SJSA1 (cell line): ENCODE results near the gene CTNNA3. TPM values are rescaled to one million over a fixed set of nuclear protein-coding genes. Genes with fewer than 3 reads are reported as not detected.

Source experiments
- DNase-seq, 2 experiments: peaks; one replicate each; pipeline ENCODE4 v3.0.0-alpha.2; 2015 to 2020; ENCODE audit warnings: low spot score in 2 of 2, low read depth in 1 of 2
- H3K27ac ChIP-seq: fragments of 250-450 bp; sonication (Bioruptor Pico); 2 replicates; pipeline ENCODE4 v1.5.1; 2020; ENCODE audit warnings: mild to moderate bottlenecking, moderate library complexity
- H3K27me3 ChIP-seq: fragments of 250-450 bp; sonication (Bioruptor Pico); replicated peaks from 2 replicates; pipeline ENCODE4 v1.5.1; 2020; ENCODE audit warnings: mild to moderate bottlenecking, moderate library complexity
- H3K36me3 ChIP-seq: fragments of 250-450 bp; sonication (Bioruptor Pico); 2 replicates; pipeline ENCODE4 v1.5.1; 2020; ENCODE audit warnings: mild to moderate bottlenecking
- H3K4me1 ChIP-seq: fragments of 250-450 bp; sonication (Bioruptor Pico); replicated peaks from 2 replicates; pipeline ENCODE4 v1.6.1; 2021; ENCODE audit warnings: mild to moderate bottlenecking
- H3K4me3 ChIP-seq: fragments of 250-450 bp; sonication (Bioruptor Pico); 2 replicates; pipeline ENCODE4 v1.5.1; 2020; ENCODE audit warnings: mild to moderate bottlenecking
- H3K9me3 ChIP-seq: fragments of 250-450 bp; sonication (Bioruptor Pico); replicated peaks from 2 replicates; pipeline ENCODE4 v1.5.1; 2020; ENCODE audit warnings: mild to moderate bottlenecking
- total RNA-seq: library from RNA; depleted of rRNA; stranded (reverse); fragments of >200 nt; shearing (Covaris generic); gene quantifications from 2 replicates; pipeline ENCODE4 v1.2.3, GENCODE V29; 2014; rRNA removed

Gene CTNNA3
- total RNA-seq, 1 experiment from 2014 or later = 0.18 TPM

GRCh38 chr10:65903620-65904019 lies 1792.4 kb downstream of the CTNNA3 start:
- H3K9me3 ChIP-seq = no peaks in the 10 kb centered on the region
- H3K36me3 ChIP-seq = no peaks in the 10 kb centered on the region
- no peak overlapping the region for H3K27ac ChIP-seq
- H3K27me3 ChIP-seq = no peaks in the 10 kb centered on the region
- no peaks in the 10 kb centered on the region for H3K4me1 ChIP-seq
- no peak overlapping the region for H3K4me3 ChIP-seq
- no peak for DNase-seq

DNA sequence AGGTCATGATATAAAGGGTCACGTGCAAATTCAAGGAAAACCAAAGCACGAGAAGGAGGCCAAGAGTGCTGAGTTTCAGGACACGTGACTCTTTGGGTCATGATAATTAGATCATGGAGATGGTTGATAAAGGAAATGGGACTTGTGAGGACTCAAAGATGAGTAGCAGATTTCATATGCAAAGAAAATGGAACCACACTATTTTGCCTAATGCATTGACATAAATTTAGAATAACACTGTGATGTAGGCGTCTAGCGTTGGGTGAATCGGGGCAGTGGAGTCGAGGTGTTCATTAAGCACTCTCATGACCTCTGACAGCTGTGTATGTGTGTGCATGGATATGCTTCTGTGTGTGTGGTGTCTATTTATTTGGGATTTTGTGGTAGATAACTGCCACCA lies 1795.7 kb downstream of the CTNNA3 start:
- Histone ChIP-seq H3K27me3 (no peaks in the 10 kb centered on the region), H3K4me3 (no peak overlapping the region), H3K9me3 (no peaks in the 10 kb centered on the region), H3K4me1 (no peaks in the 10 kb centered on the region), H3K36me3 (no peaks in the 10 kb centered on the region), H3K27ac (no peak overlapping the region)
- no peak for DNase-seq

DNA sequence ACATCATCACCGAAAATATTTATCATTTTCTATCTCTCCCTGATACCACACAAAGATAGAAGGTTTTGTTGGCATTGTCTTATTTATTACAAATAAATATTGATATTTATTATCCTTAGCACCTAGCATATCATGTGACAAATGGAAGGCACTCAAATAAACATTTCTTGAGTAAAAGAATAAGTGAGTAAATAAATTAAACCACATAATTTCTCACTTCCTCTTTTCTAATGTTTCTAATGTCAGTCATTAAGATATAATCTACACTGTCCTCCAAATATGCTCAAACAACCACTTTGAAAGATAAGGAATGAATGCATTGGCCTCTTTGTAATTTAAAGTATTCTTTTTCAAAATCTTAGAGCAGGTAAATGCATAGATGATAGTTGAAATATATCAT lies 1797.9 kb downstream of the CTNNA3 start:
- Histone ChIP-seq H3K27me3 (no peaks in the 10 kb centered on the region), H3K9me3 (no peaks in the 10 kb centered on the region), H3K27ac (no peak overlapping the region), H3K4me1 (no peaks in the 10 kb centered on the region), H3K36me3 (no peaks in the 10 kb centered on the region), H3K4me3 (no peak overlapping the region)
- no peak for DNase-seq

DNA sequence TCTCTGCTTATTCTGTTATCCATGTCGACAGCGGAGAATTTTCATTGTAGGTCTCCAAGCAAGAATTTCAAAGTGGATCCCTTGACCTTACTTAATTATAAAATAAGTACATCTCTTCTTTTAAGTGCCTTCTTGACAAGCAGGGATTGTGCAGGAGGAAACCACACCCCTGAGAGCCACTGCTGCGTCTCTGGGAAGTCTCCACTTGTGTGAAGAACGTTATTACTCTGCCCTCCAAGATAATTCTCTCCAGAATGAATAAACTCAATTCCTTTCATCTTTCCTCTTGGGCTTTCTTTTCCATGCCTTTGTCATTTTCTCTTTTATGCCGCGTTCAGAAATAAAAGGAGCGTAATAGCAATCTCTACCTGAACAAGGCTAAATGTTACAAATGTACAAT lies 1801.0 kb downstream of the CTNNA3 start:
- H3K27ac ChIP-seq = no peak overlapping the region
- H3K9me3 ChIP-seq = no peaks in the 10 kb centered on the region
- no peak overlapping the region for H3K4me3 ChIP-seq

GRCh38 chr10:65894379-65894778 lies 1801.6 kb downstream of the CTNNA3 start:
- no peaks in the 10 kb centered on the region for H3K4me1 ChIP-seq
- no peak for DNase-seq
- no peaks in the 10 kb centered on the region for H3K36me3 ChIP-seq
- H3K27ac ChIP-seq = no peak overlapping the region
- H3K4me3 ChIP-seq = no peak overlapping the region
- H3K9me3 ChIP-seq = no peaks in the 10 kb centered on the region
- H3K27me3 ChIP-seq = no peaks in the 10 kb centered on the region

More for the DNA sequence above, 1801.0 kb downstream of the CTNNA3 start:
- Histone ChIP-seq H3K36me3 (no peaks in the 10 kb centered on the region), H3K27me3 (no peaks in the 10 kb centered on the region), H3K4me1 (no peaks in the 10 kb centered on the region)
- no peak for DNase-seq

DNA sequence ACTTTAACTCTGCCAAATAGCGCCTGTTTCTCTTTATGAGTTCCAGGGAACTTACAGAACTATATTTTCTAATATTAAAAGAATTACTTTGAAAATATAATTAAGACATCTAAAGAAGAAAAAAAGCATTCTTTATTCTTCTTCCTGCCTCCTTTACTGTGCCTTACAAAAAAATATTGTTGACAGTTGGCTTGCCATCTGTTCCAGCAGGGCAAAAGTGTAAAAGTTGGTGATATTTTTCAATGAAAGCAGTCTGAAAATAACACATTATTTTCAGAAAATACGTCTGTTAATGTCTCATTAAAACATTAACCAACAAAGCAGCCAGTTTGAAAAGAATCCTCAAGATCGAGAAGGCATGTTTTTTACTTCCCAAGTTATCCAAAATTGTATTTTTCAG lies 1802.3 kb downstream of the CTNNA3 start:
- Histone ChIP-seq H3K36me3 (no peaks in the 10 kb centered on the region), H3K4me3 (no peak overlapping the region), H3K27ac (no peak overlapping the region), H3K9me3 (no peaks in the 10 kb centered on the region), H3K4me1 (no peaks in the 10 kb centered on the region), H3K27me3 (no peaks in the 10 kb centered on the region)
- DNase-seq = no peak

DNA sequence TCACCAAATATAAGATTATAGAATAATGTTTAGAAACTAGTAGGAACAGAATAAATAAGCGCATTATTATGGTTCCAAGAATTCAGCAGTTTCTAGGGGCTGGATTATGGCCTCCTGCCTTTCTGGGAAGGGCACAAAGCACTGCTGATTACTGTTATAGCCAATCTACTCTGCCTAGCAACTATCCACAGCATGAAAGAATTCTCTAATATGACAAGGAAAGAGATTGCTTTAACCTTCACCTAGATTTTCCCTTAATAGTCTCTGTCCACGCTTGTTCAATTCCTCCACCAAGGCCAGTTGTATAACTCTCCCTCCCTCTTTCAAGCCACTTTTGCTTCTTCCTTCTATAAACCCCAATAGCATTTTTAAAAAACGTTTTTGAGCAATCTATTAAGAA lies 1803.7 kb downstream of the CTNNA3 start:
- Histone ChIP-seq H3K9me3 (no peaks in the 10 kb centered on the region; the same call in 1 of the 2 replicates), H3K27me3 (no peaks in the 10 kb centered on the region), H3K36me3 (no peaks in the 10 kb centered on the region), H3K4me3 (no peak overlapping the region), H3K27ac (no peak overlapping the region), H3K4me1 (no peaks in the 10 kb centered on the region)
- no peak for DNase-seq

DNA sequence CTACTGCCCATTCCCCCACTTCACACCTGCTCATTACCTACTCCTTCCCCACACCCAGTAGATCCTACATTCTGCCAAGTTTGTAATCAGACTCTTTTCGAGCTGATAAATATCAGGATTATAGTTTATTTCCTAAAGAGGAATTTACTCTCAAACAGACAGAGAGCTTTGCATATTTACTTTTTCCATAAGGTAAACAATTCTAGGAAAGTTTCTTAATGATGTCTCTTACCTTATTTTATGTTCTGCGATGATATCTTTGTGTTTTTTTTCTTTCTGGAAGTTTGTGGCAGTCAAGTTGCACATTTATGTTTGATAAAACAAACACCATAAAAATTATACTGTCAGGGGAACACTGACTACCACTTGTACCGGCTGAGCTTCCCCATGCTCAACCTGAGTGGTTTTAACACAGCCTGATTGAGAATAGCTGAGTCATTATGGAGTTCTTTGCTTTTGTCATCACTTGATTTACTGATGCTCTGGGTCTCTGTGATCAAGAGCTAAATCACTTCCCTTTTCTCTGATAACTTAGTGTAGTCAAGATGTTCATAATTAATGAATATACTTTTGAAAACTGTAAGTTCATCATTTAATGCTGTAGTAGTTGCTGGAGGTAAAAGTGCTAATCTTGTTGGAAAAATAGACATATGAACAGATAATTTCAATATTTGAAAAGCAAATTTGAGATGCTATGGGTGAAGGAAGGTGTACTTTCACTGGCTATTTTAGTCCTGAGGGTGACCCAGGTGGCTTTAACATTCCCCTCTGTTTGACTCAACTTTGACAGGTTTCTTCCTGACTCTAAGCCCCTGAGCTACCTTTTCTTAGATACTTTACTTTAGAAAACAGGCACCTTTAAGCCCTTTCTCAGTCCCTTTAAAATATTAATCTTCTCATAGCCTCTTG lies 1804.7 kb downstream of the CTNNA3 start:
- Histone ChIP-seq H3K9me3 (no peaks in the 10 kb centered on the region; the same call in 1 of the 2 replicates), H3K4me3 (no peak overlapping the region), H3K4me1 (no peaks in the 10 kb centered on the region), H3K27me3 (no peaks in the 10 kb centered on the region), H3K27ac (no peak overlapping the region), H3K36me3 (no peaks in the 10 kb centered on the region)
- no peak for DNase-seq

GRCh38 chr10:65864529-65864928 lies 1831.5 kb downstream of the CTNNA3 start:
- Histone ChIP-seq H3K27me3 (no peaks in the 10 kb centered on the region), H3K27ac (no peak overlapping the region), H3K4me3 (no peak overlapping the region), H3K36me3 (no peaks in the 10 kb centered on the region), H3K9me3 (no peaks in the 10 kb centered on the region), H3K4me1 (no peaks in the 10 kb centered on the region)
- no peak for DNase-seq

DNA sequence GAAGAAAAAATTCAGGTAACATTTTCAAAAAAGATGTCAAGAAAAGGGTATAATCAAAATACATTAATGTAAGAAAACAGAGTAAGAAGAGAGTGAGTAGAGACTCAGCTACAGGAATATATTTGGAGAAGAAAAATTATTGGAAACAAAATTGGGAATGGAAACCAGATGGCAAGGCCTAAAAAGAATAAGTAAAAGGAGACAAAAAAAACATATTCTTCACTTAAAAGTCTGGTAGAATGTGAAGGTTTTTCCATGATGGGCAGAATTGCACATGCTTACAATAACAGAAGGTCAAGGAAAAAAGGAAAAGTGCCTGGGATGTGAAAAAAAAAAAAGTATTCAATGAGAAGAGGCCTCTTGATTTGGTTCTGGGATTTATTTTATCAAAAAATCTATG lies 1832.0 kb downstream of the CTNNA3 start:
- Histone ChIP-seq H3K27ac (no peak overlapping the region), H3K9me3 (no peaks in the 10 kb centered on the region), H3K36me3 (no peaks in the 10 kb centered on the region), H3K27me3 (no peaks in the 10 kb centered on the region), H3K4me1 (no peaks in the 10 kb centered on the region), H3K4me3 (no peak overlapping the region)
- no peak for DNase-seq

Other genes starting within 250 kb of the CTNNA3 start
- 0.88 and 1.1 TPM in 2 replicates for gene DNAJC12, start 142.0 kb upstream of the CTNNA3 start, total RNA-seq
- gene SIRT1, start 188.5 kb upstream of the CTNNA3 start, total RNA-seq = 25.2 and 28.7 TPM in 2 replicates